ENCODE measurements around the gene ALDH1L1. TPM values are rescaled to one million over a fixed set of nuclear protein-coding genes. Genes with fewer than 3 reads are reported as not detected.

Gene ALDH1L1
- total RNA-seq, 1 donor from 2014 or later, result not detected

- Mint-ChIP-seq H3K4me1 (ENCODE audit: low read depth, unreplicated experiment) (peaks cover 6% of the 10 kb centered on the region), H3K27ac (ENCODE audit: unreplicated experiment) (no peak overlapping the region), H3K9me3 (ENCODE audit: unreplicated experiment) (peaks cover under 1% of the 10 kb centered on the region), H3K36me3 (ENCODE audit: unreplicated experiment) (no peaks in the 10 kb centered on the region), H3K4me3 (ENCODE audit: unreplicated experiment) (no peak overlapping the region), H3K27me3 (ENCODE audit: unreplicated experiment) (peaks cover 2% of the 10 kb centered on the region)
- DNase-seq, result peak; percentile 16
- no peak for TF ChIP-seq CTCF (IDR thresholded peaks at IDR 0.05; ENCODE audit: partially characterized antibody, unreplicated experiment)
These were observed 34.4 kb downstream of the ALDH1L1 start for GRCh38 chr3:126146034-126146433.

- Mint-ChIP-seq H3K4me1 (ENCODE audit: low read depth, unreplicated experiment) (peaks cover 6% of the 10 kb centered on the region), H3K27me3 (ENCODE audit: unreplicated experiment) (no peaks in the 10 kb centered on the region), H3K4me3 (ENCODE audit: unreplicated experiment) (no peak overlapping the region), H3K9me3 (ENCODE audit: unreplicated experiment) (no peaks in the 10 kb centered on the region), H3K27ac (ENCODE audit: unreplicated experiment) (no peak overlapping the region), H3K36me3 (ENCODE audit: unreplicated experiment) (no peaks in the 10 kb centered on the region)
- no peak for TF ChIP-seq CTCF (IDR thresholded peaks at IDR 0.05; ENCODE audit: partially characterized antibody, unreplicated experiment)
- peak; percentile 14 for DNase-seq
These were observed 37.7 kb downstream of the ALDH1L1 start for GRCh38 chr3:126142652-126143051.

GRCh38 chr3:126137490-126138130 is 42.8 kb downstream of the ALDH1L1 start:
- Mint-ChIP-seq H3K4me3 (ENCODE audit: unreplicated experiment) (no peak overlapping the region), H3K27ac (ENCODE audit: unreplicated experiment) (peak overlapping the region; percentile 75), H3K36me3 (ENCODE audit: unreplicated experiment) (no peaks in the 10 kb centered on the region), H3K4me1 (ENCODE audit: low read depth, unreplicated experiment) (peaks cover 16% of the 10 kb centered on the region), H3K9me3 (ENCODE audit: unreplicated experiment) (peaks cover 3% of the 10 kb centered on the region), H3K27me3 (ENCODE audit: unreplicated experiment) (peaks cover 2% of the 10 kb centered on the region)
- no peak for DNase-seq
- TF ChIP-seq CTCF (IDR thresholded peaks at IDR 0.05; ENCODE audit: partially characterized antibody, unreplicated experiment), result no peak

- Mint-ChIP-seq H3K4me1 (ENCODE audit: low read depth, unreplicated experiment) (peaks cover 18% of the 10 kb centered on the region), H3K27me3 (ENCODE audit: unreplicated experiment) (peaks cover 3% of the 10 kb centered on the region), H3K36me3 (ENCODE audit: unreplicated experiment) (no peaks in the 10 kb centered on the region), H3K4me3 (ENCODE audit: unreplicated experiment) (no peak overlapping the region), H3K9me3 (ENCODE audit: unreplicated experiment) (peaks cover 7% of the 10 kb centered on the region), H3K27ac (ENCODE audit: unreplicated experiment) (peak overlapping the region; percentile 75)
- DNase-seq, result peak; percentile 48
- TF ChIP-seq CTCF (IDR thresholded peaks at IDR 0.05; ENCODE audit: partially characterized antibody, unreplicated experiment), result no peak
These were observed 43.8 kb downstream of the ALDH1L1 start for GRCh38 chr3:126136428-126137220.
